Head of caudate nucleus (tissue), 42 donors: ENCODE data around the gene CMTM5.
A peak's percentile ranks its signal among the peaks of the same experiment; 100 is the strongest.

Source experiments
- DNase-seq, 42 donors: peaks; one replicate each; pipeline versions ENCODE4 v3.0.0 to v3.0.0-alpha.2; 2020 to 2021; ENCODE audit warnings: mixed read lengths in 7 of 42
- intact Hi-C: fragments of 100-400 bp; cut with DNase I; formaldehyde crosslinking; loops from one replicate; pipeline ENCODE4 v1.15.0; 2022

Gene CMTM5

DNA sequence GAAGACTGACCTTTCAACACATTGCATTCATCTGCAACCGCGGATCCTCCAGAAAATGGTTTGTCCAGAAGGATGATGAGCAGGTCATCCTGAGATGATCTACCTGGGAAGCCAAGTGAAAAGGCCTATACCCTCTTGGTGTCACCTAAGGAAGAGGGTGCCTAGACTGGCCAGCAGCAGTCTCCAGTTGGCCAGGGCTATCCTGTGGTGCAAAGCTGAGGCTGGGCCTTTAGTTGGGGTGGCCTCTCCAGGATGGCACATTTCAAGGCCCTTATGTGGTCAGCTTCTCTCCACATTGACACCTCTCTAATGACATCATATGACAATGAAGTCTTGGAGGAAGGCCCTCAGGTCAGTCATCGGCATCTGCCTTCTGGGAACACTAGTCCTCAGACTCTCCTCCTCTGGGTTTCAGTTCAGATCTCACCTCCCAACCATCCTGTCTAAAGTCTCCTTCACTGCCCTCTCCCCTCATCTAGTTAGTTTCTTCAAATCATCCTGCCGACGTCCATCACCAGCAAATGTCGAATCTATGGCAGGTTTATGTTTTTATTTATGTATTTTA, 20.9 kb upstream of the CMTM5 start:
- DNase-seq, result peak in 4 of 42 donors; percentile 0 to 39 (median 26)
- intact Hi-C loops, result no loop called here

DNA sequence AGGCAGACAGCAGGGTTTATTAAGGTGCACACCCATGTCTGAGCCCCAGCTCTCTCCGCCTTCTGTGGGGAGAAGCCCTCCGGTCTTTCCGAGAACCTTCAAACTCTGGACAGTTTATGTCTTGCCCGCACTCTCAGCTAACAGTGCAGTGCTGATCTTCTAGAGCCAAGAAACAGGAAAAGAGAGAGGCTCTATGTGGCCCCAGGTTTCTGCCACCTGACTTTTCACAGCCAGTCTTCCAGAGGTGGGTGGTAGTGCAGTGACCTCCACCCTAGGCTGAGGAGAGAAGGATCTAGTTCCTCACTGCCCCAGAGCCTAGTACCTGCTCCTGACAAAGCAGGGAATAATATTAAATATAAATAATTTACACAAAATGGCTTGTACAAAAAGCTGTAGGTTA, 20.2 kb upstream of the CMTM5 start:
- DNase-seq, result peak in 4 of 42 donors; percentile 4 to 21 (median 8)
- intact Hi-C loops, result no loop called here

DNA sequence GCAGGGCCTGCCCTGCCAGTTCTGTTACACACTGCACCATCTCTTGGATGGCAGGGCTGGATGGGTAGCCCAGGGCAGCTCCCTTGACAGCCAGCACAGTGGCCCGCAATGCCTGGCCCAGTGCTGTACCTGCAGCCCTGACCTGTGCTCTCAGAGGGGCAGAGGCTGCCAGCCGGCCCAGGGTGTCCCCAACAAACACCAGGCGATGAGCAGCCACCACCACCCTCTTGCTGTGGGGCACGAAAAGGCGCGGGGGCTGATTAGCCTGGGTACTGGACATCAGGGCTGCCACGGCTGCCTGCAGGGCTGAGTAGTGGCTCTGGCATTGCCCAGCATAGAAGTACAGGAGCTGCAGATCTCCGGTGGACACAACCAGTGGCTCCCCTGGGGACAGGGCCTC, 19.6 kb upstream of the CMTM5 start:
- peak in 5 of 42 donors; percentile 1 to 33 (median 11) for DNase-seq
- intact Hi-C loops, result no loop called here

DNA sequence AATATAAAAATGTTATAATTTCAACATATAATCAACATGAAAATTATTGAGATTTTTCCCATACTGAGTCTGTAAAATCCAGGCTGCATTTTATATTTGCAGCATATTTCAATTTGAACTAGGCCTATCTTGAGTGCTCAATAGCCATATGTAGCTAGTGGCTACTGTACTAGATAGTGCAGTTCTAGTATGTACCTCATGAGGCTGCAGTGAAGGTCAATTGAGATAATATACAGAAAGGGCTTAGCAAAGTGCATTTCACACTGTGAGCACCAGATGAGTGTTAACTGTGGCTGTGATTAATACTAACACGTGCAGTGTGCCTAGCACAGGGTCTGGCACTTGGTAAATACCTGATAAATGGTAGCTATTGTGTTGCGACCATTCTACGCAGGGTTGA, 18.8 kb upstream of the CMTM5 start:
- intact Hi-C loops, result no loop called here
- DNase-seq, result no peak

- DNase-seq, result peak in 4 of 42 donors; percentile 1 to 27 (median 12)
- intact Hi-C loops, result no loop called here
These were observed 18.2 kb upstream of the CMTM5 start for GRCh38 chr14:23358553-23359166.

DNA sequence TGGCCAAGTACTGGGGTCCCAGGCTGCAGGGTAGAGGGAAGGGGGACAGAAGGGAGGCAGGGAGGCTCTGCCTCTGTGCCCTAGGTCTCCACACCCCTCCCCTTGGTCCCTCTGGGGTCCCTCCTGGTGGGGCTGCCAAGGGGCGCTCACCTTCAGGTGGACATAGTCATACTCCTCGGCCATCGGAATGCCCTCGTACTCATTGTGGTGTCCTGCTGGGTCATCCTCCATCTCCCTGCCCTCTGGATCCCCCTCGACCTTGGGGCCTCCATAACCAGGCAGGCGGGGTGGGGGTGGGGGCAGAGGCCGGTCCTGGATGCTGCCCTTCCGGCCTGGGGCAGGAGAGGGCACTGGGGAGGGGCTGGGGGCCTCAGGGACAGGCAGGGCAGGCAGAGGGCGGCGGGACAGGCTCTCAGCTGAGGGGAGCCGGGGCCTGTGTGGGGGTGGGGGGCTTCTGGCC, 17.6 kb upstream of the CMTM5 start:
- intact Hi-C loops, result no loop called here
- DNase-seq, result peak in 3 of 42 donors; percentile 0 to 4 (median 4)

DNA sequence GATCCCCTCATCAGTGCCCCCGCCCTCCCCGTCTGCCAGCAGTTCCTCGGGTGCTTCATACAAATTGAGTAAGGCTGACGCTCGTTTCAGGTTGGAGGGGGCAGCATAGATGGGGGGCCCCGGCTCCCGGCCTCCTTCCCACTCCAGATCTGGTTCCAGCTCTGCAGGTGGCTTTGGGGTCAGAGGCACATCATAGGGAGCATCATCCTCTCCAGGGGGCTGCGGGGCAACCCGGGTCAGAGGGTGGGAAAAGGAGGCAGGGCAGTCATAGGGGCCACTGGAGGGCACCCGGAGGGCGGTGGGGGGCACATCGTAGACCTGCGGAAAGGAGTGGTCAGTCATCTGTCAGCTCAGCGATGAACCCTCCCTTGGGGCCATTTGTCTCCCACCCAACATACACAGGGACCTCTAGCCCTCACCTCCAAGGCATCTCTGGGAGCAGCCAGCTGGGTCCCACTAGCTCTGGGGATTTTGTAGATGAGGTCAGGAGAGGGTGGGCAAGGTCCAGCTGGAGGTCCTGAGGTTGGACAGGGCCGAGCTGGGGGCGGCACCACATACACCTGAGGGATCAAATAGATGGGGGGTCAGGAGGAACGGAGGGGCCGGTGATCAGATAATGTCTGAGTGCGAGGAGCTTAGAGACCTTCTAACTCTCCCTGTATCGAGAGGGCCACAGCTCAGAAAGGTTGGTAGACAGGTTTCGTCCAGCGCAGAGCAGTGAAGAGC, 17.0 kb upstream of the CMTM5 start:
- intact Hi-C loops, result loop anchor here (5.0 kb wide), 1 partner anchor 38 kb away; the partner anchor contains the start of gene PABPN1
- peak in 4 of 42 donors; percentile 4 to 22 (median 12) for DNase-seq

DNA sequence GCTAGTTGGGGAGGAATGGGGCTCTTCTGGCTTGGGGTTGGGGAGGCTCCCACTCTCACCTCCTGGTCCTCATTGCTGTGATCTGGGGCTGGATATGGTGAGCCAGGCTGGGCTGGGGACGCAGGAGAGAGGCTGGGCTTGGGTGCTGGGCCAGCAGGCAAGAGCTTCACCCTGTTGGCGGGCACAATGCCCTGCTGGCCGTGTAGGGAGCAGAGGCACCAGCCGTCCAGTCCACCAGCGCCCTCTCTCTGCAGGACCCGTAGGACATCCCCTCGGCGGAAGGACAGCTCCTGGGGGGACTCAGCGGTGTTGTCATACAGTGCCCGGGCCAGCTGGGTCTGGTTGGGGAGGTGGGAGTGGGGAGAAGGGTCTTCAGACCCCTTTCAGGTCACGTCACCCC, 16.4 kb upstream of the CMTM5 start:
- intact Hi-C loops, result loop anchor here (5.0 kb wide), 1 partner anchor 38 kb away; the partner anchor contains the start of gene PABPN1
- peak; percentile 49 to 93 (median 80) for DNase-seq

DNA sequence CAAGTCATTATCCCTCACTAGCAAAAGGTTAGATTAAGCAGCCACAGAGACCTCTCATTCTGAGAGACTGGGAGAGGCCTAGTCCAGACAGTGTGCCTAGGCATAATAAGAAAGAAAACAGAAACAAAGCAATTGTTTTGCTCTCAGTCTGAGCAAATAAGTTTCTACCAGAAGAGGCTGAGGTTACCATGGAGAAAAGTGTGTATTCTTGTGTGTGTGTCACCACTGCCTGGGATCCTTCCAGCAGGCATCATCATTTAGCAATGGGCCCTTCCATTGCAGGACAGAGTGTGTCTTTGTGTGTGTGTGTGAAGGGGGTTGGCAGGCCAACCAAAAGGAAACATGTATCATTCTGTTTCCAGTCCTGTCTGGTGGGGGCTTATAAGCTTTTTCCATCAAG, 15.5 kb upstream of the CMTM5 start:
- intact Hi-C loops, result loop anchor here (5.0 kb wide), 1 partner anchor 39 kb away; the partner anchor contains the start of gene PABPN1
- DNase-seq, result peak in 28 of 42 donors; percentile 18 to 83 (median 58)

GRCh38 chr14:23361763-23362162, 15.1 kb upstream of the CMTM5 start:
- peak in 2 of 42 donors; percentile 2 to 7 for DNase-seq
- intact Hi-C loops, result loop anchor here (5.0 kb wide), 1 partner anchor 39 kb away; the partner anchor contains the start of gene PABPN1

- DNase-seq, result peak in 4 of 42 donors; percentile 6 to 29 (median 14)
- intact Hi-C loops, result loop anchor here (5.0 kb wide), 1 partner anchor 40 kb away; the partner anchor contains the start of gene PABPN1
These were observed 14.6 kb upstream of the CMTM5 start for GRCh38 chr14:23362200-23362599.

GRCh38 chr14:23364164-23365035, 12.4 kb upstream of the CMTM5 start:
- DNase-seq, result peak; percentile 42 to 90 (median 78)
- intact Hi-C loops, result loop anchor here (5.0 kb wide), 1 partner anchor 42 kb away; the partner anchor contains the start of gene PABPN1

DNA sequence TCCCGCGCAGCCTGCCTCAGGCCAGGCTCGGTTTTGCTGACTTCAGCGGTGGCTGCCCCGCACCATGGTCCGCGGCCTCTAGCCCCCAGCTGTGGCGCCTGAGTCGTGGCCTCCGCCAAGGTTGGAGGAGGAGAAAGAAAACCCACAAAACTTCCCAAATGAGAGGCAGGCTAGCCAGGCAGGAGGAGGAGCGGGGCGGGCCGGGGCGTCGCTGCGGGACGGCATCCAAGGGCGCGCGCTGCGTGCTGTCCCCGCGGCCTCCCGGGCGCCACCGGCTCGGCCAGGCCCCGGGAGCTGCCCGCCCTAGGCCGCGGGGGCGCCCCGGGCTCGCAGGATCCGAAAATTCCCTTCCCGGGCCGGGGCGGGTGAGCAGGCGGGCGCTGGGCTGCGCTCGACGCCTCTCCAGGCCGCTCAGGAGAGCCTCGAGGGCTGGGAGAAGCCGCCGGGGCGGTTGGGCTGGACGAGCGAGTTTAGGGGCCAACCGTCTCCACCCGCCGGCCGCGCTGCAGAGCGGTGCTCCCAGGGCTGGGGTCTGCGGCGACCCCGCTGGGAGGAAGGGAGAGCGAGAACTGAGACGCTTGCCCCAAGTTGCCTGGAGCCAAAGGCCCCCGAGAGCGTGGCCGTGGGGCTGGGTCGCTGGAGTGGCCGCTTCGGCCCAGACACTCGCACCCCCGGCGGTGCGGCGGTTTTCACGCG, 11.7 kb upstream of the CMTM5 start, which contains the start of gene EFS:
Gene EFS (minus strand): TSS at position 137 of the 696 bp plus-strand sequence. CDS start 147 bp downstream, outside the sequence.
- intact Hi-C loops, result no loop called here

GRCh38 chr14:23365732-23366425, 11.0 kb upstream of the CMTM5 start:
- intact Hi-C loops, result no loop called here

More for the DNA sequence above, 11.7 kb upstream of the CMTM5 start, which contains the start of gene EFS:
- peak in 34 of 42 donors; percentile 22 to 85 (median 65) for DNase-seq

DNA sequence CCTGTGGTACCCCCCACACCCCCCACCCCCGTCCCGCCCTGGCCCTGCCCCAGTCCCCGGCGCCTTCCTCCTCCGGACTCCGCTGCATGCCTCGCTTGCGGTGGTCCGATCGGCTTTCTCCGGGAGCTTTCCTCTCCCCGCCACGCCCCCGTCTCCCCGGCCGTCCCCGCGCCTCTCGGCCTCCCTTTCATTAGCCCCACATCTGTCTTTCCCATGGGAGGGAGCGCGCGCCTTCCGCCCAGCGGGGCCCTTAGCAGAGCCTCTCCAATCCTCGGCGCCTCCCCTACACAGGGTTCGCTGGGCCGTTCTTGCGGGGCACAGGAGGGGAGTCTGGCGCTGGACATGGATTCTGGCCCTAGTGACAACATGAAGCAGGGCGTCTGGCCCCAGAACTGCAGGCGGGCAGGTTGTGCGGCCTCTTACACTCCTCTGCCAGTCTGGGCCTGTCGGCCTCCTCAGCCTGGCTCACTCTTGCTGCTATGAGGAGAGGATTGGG, 10.4 kb upstream of the CMTM5 start:
- peak; percentile 57 to 92 (median 79) for DNase-seq
- intact Hi-C loops, result no loop called here

More at GRCh38 chr14:23365732-23366425, 11.0 kb upstream of the CMTM5 start:
- DNase-seq, result peak in 33 of 42 donors; percentile 9 to 85 (median 61)

DNA sequence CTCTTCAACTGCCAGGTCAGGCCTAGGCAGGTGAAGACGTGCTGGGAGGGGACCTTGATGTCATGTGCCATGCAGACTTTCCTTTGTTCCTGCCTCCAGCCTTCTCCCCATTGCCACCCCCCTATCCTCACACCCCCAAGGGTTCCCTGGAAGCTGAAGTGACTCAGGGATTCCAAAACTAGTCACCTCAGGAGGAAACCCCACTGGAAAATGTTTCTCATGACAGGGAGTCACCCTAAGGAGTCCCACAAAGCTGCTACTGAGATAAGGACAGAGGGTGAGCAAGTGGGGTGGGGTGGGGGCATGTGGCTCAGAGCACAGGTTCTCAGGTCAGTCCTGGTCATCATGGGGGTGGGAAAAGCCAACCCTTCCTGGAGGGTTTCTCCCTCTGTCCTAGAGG, 6.6 kb upstream of the CMTM5 start:
- DNase-seq, result no peak
- intact Hi-C loops, result no loop called here

- intact Hi-C loops, result no loop called here
These were observed 5.0 kb upstream of the CMTM5 start for GRCh38 chr14:23371865-23372264.

More at GRCh38 chr14:23371865-23372264, 5.0 kb upstream of the CMTM5 start:
- DNase-seq, result no peak
